ENCODE results near the gene MTRFR.
A peak's percentile ranks its signal among the peaks of the same experiment; 100 is the strongest.

The MTRFR gene

DNA sequence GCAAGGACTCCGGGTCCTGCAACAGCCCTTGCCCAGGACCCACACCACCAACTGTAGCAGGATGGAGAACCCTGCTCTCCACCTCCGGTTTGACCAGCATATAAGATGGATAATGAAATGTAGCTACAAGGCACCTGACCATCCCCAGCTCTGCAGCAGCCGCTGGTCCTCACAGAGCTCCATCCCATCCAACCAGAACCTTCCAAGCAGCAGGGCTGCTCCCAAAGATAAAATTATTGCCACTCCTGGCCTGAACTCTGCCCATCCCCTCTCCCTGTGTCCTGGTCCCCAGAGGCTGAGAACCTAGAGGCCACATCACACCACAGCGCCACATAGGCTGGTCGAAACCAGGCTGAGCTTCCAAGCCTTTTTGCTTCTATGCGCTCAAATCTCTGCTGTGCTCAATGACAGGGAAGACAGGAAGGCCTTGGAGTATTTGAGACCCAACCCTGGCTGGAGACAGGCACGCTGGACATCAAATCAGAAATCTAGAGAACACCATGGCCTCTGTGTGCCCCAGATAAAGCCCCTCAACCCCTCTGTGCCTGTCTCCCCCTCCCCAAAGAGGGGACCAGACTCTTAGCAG lies 34.2 kb downstream of the MTRFR start:
- Histone ChIP-seq H3K9ac (ENCODE audit: low read length) (peak overlapping the region; percentile 5), H3K27me3 (ENCODE audit: control insufficient read depth, insufficient read depth, low read length) (no peaks in the 10 kb centered on the region), H3K9me3 (ENCODE audit: control insufficient read depth, low read length) (no peaks in the 10 kb centered on the region), H3K4me3 (ENCODE audit: low read length) (no peak overlapping the region), H3K4me1 (ENCODE audit: control insufficient read depth, insufficient read depth, low read length) (peaks cover 25% of the 10 kb centered on the region), H3K36me3 (ENCODE audit: control insufficient read depth, insufficient read depth, low read length) (no peaks in the 10 kb centered on the region)

DNA sequence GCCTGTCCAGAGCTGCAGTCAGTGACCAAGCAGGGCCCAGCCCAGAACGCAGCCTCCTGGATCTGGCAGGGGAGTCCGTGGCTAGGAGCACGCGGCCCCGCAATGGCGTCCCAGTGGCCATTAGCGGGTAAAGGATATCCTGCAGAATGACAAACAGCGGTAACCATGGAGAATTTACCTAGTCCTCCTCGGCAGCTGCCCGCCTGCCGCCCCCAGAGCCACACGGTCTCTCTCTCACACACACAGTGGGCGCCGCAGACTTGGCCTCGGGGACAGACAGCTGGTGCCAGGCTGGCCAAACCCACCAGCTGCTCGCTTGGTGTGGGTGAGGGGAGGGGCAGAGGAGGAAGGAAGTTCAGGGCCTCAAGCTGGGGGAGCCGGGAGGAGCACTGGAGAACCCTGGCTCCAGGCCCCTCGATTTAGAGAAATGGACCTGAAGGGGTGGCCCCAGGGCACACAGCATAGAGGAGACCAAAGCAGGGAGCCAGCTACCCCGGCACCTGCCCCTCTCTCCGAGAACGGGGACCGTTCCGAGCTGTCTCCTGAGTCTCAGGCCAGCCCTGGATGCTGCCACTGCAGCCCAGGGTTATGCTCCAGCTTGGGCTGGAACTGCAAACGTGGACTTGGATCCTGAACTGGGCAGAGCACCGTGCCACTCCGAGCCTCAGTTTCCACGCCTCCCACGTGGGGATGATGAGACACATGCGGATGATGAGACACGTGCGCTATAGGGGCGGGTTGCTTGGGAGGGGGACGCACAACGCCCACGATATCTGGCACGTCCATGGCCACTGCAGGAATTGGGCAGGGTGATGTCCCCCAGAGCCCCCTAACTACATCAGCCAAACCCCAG lies 35.0 kb downstream of the MTRFR start:
- no peaks in the 10 kb centered on the region for H3K27me3 ChIP-seq (ENCODE audit: control insufficient read depth, insufficient read depth, low read length)
- H3K36me3 ChIP-seq (ENCODE audit: control insufficient read depth, insufficient read depth, low read length), result no peaks in the 10 kb centered on the region
- no peaks in the 10 kb centered on the region for H3K9me3 ChIP-seq (ENCODE audit: control insufficient read depth, low read length)
- H3K4me1 ChIP-seq (ENCODE audit: control insufficient read depth, insufficient read depth, low read length), result peaks cover 25% of the 10 kb centered on the region
- H3K9ac ChIP-seq (ENCODE audit: low read length), result peak overlapping the region; percentile 5
- no peak overlapping the region for H3K4me3 ChIP-seq (ENCODE audit: low read length)

- Histone ChIP-seq H3K9ac (ENCODE audit: low read length) (no peak overlapping the region), H3K4me3 (ENCODE audit: low read length) (no peak overlapping the region), H3K27me3 (ENCODE audit: control insufficient read depth, insufficient read depth, low read length) (no peaks in the 10 kb centered on the region), H3K9me3 (ENCODE audit: control insufficient read depth, low read length) (no peaks in the 10 kb centered on the region), H3K36me3 (ENCODE audit: control insufficient read depth, insufficient read depth, low read length) (no peaks in the 10 kb centered on the region), H3K4me1 (ENCODE audit: control insufficient read depth, insufficient read depth, low read length) (peaks cover 25% of the 10 kb centered on the region)
These were observed 35.6 kb downstream of the MTRFR start for GRCh38 chr12:123268850-123269249.

DNA sequence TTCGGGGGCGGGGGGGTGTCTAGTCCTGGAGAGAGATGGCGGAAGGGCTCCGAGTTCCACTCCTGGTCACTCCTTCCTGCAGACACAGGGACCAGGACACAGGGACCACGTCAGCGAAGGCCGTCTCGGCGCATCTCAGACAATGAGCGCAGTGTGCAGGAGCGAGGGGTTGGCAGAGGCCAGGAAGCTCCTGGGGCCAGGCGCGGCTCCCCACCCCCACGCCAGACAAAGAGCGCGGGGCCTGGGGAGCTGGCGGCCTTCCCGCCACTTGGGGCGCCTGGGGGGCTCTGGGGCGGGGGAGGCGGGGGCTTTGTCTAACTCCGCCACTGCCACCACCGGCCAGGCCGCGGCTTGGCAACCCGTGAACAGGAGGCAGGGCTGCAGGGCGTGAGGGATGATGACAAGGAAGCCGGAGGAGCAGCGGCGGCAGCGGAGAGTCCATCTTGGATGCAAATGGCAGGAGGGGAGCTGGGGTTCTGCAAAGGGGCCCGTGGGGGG lies 36.2 kb downstream of the MTRFR start:
- peak overlapping the region; percentile 86 for H3K9ac ChIP-seq (ENCODE audit: low read length)
- H3K4me1 ChIP-seq (ENCODE audit: control insufficient read depth, insufficient read depth, low read length), result peaks cover 25% of the 10 kb centered on the region
- no peaks in the 10 kb centered on the region for H3K9me3 ChIP-seq (ENCODE audit: control insufficient read depth, low read length)
- no peaks in the 10 kb centered on the region for H3K36me3 ChIP-seq (ENCODE audit: control insufficient read depth, insufficient read depth, low read length)
- peak overlapping the region; percentile 90 for H3K4me3 ChIP-seq (ENCODE audit: low read length)
- no peaks in the 10 kb centered on the region for H3K27me3 ChIP-seq (ENCODE audit: control insufficient read depth, insufficient read depth, low read length)

DNA sequence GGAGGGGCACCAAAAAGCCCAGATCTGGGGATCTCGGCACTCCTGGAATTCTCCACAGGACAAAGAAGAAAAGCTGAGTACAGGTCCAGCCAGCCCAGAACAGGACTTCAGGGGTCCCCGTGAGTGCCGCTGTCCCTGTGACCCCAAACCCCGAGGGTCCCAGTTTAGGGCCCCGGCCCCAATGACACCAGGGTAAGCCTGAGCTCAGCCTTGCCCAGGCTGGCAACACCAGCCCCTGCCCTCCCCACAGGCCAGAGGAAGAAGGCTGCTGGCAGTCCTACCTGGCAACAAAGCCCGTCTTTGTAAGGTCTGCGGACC lies 36.6 kb downstream of the MTRFR start:
- H3K4me1 ChIP-seq (ENCODE audit: control insufficient read depth, insufficient read depth, low read length), result peaks cover 25% of the 10 kb centered on the region
- H3K4me3 ChIP-seq (ENCODE audit: low read length), result peak overlapping the region; percentile 90
- no peaks in the 10 kb centered on the region for H3K36me3 ChIP-seq (ENCODE audit: control insufficient read depth, insufficient read depth, low read length)
- peak overlapping the region; percentile 86 for H3K9ac ChIP-seq (ENCODE audit: low read length)
- no peaks in the 10 kb centered on the region for H3K27me3 ChIP-seq (ENCODE audit: control insufficient read depth, insufficient read depth, low read length)
- no peaks in the 10 kb centered on the region for H3K9me3 ChIP-seq (ENCODE audit: control insufficient read depth, low read length)

- Histone ChIP-seq H3K9me3 (ENCODE audit: control insufficient read depth, low read length) (no peaks in the 10 kb centered on the region), H3K27me3 (ENCODE audit: control insufficient read depth, insufficient read depth, low read length) (no peaks in the 10 kb centered on the region), H3K9ac (ENCODE audit: low read length) (peak overlapping the region; percentile 86), H3K4me1 (ENCODE audit: control insufficient read depth, insufficient read depth, low read length) (peaks cover 25% of the 10 kb centered on the region), H3K4me3 (ENCODE audit: low read length) (peak overlapping the region; percentile 90), H3K36me3 (ENCODE audit: control insufficient read depth, insufficient read depth, low read length) (no peaks in the 10 kb centered on the region)
These were observed 37.2 kb downstream of the MTRFR start for GRCh38 chr12:123270214-123271000.

GRCh38 chr12:123271001-123271668 lies 37.9 kb downstream of the MTRFR start:
- H3K27me3 ChIP-seq (ENCODE audit: control insufficient read depth, insufficient read depth, low read length), result no peaks in the 10 kb centered on the region
- no peaks in the 10 kb centered on the region for H3K36me3 ChIP-seq (ENCODE audit: control insufficient read depth, insufficient read depth, low read length)
- H3K4me1 ChIP-seq (ENCODE audit: control insufficient read depth, insufficient read depth, low read length), result peaks cover 25% of the 10 kb centered on the region
- peak overlapping the region; percentile 86 for H3K9ac ChIP-seq (ENCODE audit: low read length)
- no peak overlapping the region for H3K4me3 ChIP-seq (ENCODE audit: low read length)
- H3K9me3 ChIP-seq (ENCODE audit: control insufficient read depth, low read length), result no peaks in the 10 kb centered on the region

DNA sequence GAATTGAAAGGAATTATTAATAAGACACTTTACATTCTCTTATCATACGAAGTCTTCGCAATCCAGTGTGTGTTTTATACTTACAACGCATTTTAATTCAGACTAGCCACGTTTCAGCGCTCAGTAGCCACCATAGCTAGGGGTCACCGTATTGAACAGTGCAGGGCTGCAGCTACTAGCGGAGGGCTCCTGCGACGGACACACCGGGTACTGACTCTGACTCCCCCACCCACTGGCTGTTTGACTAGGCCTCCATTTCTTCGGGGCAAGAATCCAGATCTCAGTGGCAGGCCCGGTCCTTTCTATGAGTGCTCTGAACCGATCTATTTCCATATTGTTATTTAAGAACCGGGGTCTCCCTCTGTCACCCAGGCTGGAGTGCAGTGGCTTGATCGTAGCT lies 39.9 kb downstream of the MTRFR start:
- no peaks in the 10 kb centered on the region for H3K36me3 ChIP-seq (ENCODE audit: control insufficient read depth, insufficient read depth, low read length)
- H3K9ac ChIP-seq (ENCODE audit: low read length), result no peak overlapping the region
- no peaks in the 10 kb centered on the region for H3K9me3 ChIP-seq (ENCODE audit: control insufficient read depth, low read length)
- peaks cover 21% of the 10 kb centered on the region for H3K4me1 ChIP-seq (ENCODE audit: control insufficient read depth, insufficient read depth, low read length)
- H3K4me3 ChIP-seq (ENCODE audit: low read length), result no peak overlapping the region
- H3K27me3 ChIP-seq (ENCODE audit: control insufficient read depth, insufficient read depth, low read length), result no peaks in the 10 kb centered on the region

DNA sequence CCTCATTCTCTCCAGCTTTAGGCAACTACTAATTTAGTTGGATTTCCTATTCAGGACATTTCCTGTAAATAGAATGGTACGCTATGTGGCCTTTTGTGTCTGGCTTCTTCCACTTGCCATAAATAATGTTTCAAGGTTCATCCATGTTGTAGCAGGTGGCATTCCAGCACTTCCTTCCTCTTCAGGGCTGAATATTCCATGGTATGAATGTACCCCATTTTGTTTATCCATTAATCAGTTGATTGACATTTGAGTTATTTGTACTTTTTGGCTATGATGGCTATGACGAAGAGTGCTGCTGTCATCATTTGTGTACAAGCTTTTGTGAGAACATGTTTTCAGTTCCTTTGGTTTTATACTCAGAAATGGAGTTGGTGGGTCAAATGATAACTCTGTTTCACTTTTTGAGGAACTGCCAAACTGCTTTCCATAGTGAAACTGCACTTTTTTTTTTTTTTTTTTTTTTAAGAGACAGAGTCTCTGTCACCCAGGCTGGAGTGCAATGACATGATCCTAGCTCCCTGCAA lies 44.9 kb downstream of the MTRFR start:
- Histone ChIP-seq H3K27me3 (ENCODE audit: control insufficient read depth, insufficient read depth, low read length) (no peaks in the 10 kb centered on the region), H3K9ac (ENCODE audit: low read length) (no peak overlapping the region), H3K4me1 (ENCODE audit: control insufficient read depth, insufficient read depth, low read length) (no peaks in the 10 kb centered on the region), H3K9me3 (ENCODE audit: control insufficient read depth, low read length) (no peaks in the 10 kb centered on the region), H3K36me3 (ENCODE audit: control insufficient read depth, insufficient read depth, low read length) (no peaks in the 10 kb centered on the region), H3K4me3 (ENCODE audit: low read length) (no peak overlapping the region)

DNA sequence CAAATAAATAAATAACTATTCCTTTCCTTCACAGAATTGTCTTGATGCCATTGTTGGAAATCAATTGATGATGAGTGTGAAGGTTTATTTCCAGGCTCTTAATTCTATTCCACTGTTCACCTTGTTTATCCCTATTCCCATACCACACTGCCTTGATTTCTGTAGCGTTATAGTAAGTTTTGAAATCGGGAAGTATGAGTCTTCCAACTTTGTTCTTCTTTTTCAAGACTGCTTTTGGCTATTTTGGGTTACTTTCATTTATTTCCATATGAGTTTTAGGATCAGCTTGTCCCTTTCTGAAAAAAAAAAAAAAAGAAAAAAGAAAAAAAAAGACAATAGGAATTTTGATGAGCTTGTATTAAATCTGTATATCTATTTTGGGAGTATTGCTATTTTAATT lies 47.7 kb downstream of the MTRFR start:
- Histone ChIP-seq H3K9me3 (ENCODE audit: control insufficient read depth, low read length) (no peaks in the 10 kb centered on the region), H3K27me3 (ENCODE audit: control insufficient read depth, insufficient read depth, low read length) (no peaks in the 10 kb centered on the region), H3K4me1 (ENCODE audit: control insufficient read depth, insufficient read depth, low read length) (no peaks in the 10 kb centered on the region), H3K36me3 (ENCODE audit: control insufficient read depth, insufficient read depth, low read length) (no peaks in the 10 kb centered on the region), H3K4me3 (ENCODE audit: low read length) (no peak overlapping the region), H3K9ac (ENCODE audit: low read length) (no peak overlapping the region)

DNA sequence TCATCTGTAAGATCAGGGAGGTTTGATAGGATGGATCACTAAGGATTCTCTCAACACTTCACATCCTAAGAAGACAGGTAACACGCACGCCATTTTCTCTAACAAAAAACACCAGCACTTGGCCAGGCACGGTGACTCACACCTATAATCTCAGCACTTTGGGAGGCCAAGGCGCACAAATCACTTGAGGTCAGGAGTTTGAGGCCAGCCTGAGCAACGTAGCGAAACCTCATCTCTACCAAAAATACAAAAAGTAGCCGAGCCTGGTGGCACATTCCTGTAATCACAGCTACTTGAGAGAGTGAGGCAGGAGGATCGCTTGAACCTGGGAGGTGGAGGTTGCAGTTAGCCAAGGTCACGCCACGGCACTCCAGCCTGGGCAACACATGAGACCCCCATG lies 48.9 kb downstream of the MTRFR start:
- H3K36me3 ChIP-seq (ENCODE audit: control insufficient read depth, insufficient read depth, low read length), result no peaks in the 10 kb centered on the region
- H3K9me3 ChIP-seq (ENCODE audit: control insufficient read depth, low read length), result no peaks in the 10 kb centered on the region
- H3K27me3 ChIP-seq (ENCODE audit: control insufficient read depth, insufficient read depth, low read length), result no peaks in the 10 kb centered on the region
- no peak overlapping the region for H3K4me3 ChIP-seq (ENCODE audit: low read length)
- H3K9ac ChIP-seq (ENCODE audit: low read length), result no peak overlapping the region
- H3K4me1 ChIP-seq (ENCODE audit: control insufficient read depth, insufficient read depth, low read length), result no peaks in the 10 kb centered on the region
